ENCODE data around the gene ADSS1. TPM values are rescaled to one million over a fixed set of nuclear protein-coding genes. Genes with fewer than 3 reads are reported as not detected.

The ADSS1 gene
- total RNA-seq, 1 experiment from 2014 or later: 9.9 TPM

GRCh38 chr14:104794993-104795780 is 71.2 kb downstream of the ADSS1 start, which contains the start of gene AKT1:
AKT1 (minus strand) TSS chr14:104795748; CDS start chr14:104792643, 3,105 bp downstream.
- POLR2A ChIA-PET: no interaction called here
- peak within 1 kb of the TSS; percentile 95 for H3K4me2 ChIP-seq (ENCODE audit: low read length)
- peak within 1 kb of the TSS; percentile 68 for H3K9ac ChIP-seq (ENCODE audit: low read length)
- peaks cover 26 to 47% of the 10 kb centered on the region in 2 experiments for H3K4me1 ChIP-seq (ENCODE audit: control insufficient read depth in 1 of 2, insufficient read depth in 2 of 2, low read length in 2 of 2)
- H3K79me2 ChIP-seq (ENCODE audit: insufficient read depth, low read length): peaks cover 45% of the 10 kb centered on the region
- DNase-seq (ENCODE audit: low read depth, low spot score) (no peak), ATAC-seq (peak; percentile 40)
- TF ChIP-seq ZFX (IDR thresholded peaks at IDR 0.05) (peak; percentile 90), CBX3 (IDR thresholded peaks at IDR 0.05; ENCODE audit: low read depth) (no peak)
- no peak within 1 kb of the TSS for H2AFZ ChIP-seq (ENCODE audit: low read depth, low read length, poor library complexity, severe bottlenecking)
- intact Hi-C loops (cut with micrococcal nuclease): no loop called here
- peaks cover 5 to 8% of the 10 kb centered on the region in 2 experiments for H3K36me3 ChIP-seq (ENCODE audit: control insufficient read depth in 1 of 2, insufficient read depth in 2 of 2, low read length in 2 of 2)
- H3K9me2 ChIP-seq (ENCODE audit: insufficient read depth): no peaks in the 10 kb centered on the region
- BruUV-seq (replicated peaks): no TSS peak
- H3K9me3 ChIP-seq (ENCODE audit: control insufficient read depth in 1 of 2, insufficient read depth in 1 of 2, low read depth in 1 of 2, low read length in 2 of 2): no peaks in the 10 kb centered on the region
- no peaks in the 10 kb centered on the region for H3K27me3 ChIP-seq (ENCODE audit: insufficient read depth, low read length)
- CTCF ChIA-PET: no interaction called here
- H3K4me3 ChIP-seq (replicated peaks in 1 of 2; ENCODE audit: low read depth in 1 of 2, low read length in 2 of 2): peak within 1 kb of the TSS; percentile 65 to 88
- no peaks in the 10 kb centered on the region for H4K20me1 ChIP-seq (ENCODE audit: insufficient read depth)
- RAD21 ChIA-PET (ENCODE audit: low non-redundant PET in 1 of 2, low total read pairs in 2 of 2, uncharacterized antibody in 2 of 2, unreplicated experiment in 2 of 2): no interaction called here
- peak within 1 kb of the TSS; percentile 93 for H3K27ac ChIP-seq (ENCODE audit: low read depth, low read length)

- no peak for DNase-seq (ENCODE audit: low read depth, low spot score)
- H3K27ac ChIP-seq (ENCODE audit: low read depth, low read length): peak overlapping the region; percentile 74; the same call in 1 of the 2 replicates
- H3K4me2 ChIP-seq (ENCODE audit: low read length): peak overlapping the region; percentile 95
- peaks cover 40% of the 10 kb centered on the region for H3K79me2 ChIP-seq (ENCODE audit: insufficient read depth, low read length)
- H3K36me3 ChIP-seq (ENCODE audit: control insufficient read depth in 1 of 2, insufficient read depth in 2 of 2, low read length in 2 of 2): peaks cover 3 to 6% of the 10 kb centered on the region in 2 experiments; a peak in 3 of 4 replicates
- no peaks in the 10 kb centered on the region for H4K20me1 ChIP-seq (ENCODE audit: insufficient read depth)
- H3K9me3 ChIP-seq (ENCODE audit: control insufficient read depth in 1 of 2, insufficient read depth in 1 of 2, low read depth in 1 of 2, low read length in 2 of 2): no peaks in the 10 kb centered on the region
- H3K4me1 ChIP-seq (ENCODE audit: control insufficient read depth in 1 of 2, insufficient read depth in 2 of 2, low read length in 2 of 2): peaks cover 26 to 48% of the 10 kb centered on the region in 2 experiments
- H3K27me3 ChIP-seq (ENCODE audit: insufficient read depth, low read length): no peaks in the 10 kb centered on the region
- no peaks in the 10 kb centered on the region for H3K9me2 ChIP-seq (ENCODE audit: insufficient read depth)
- peak overlapping the region; percentile 61 for H3K9ac ChIP-seq (ENCODE audit: low read length)
- ATAC-seq: peak; percentile 66
- ChIA-PET RAD21 (ENCODE audit: low non-redundant PET in 1 of 2, low total read pairs in 2 of 2, uncharacterized antibody in 2 of 2, unreplicated experiment in 2 of 2) (interaction anchor here in 1 of 2 experiments (0.6 kb wide), 1 partner anchor 30 kb away, joined by 3 read pairs; no protein-coding TSS in a partner anchor), CTCF (no interaction called here), POLR2A (no interaction called here)
- H3K4me3 ChIP-seq (replicated peaks in 1 of 2; ENCODE audit: low read depth in 1 of 2, low read length in 2 of 2): peak overlapping the region; percentile 45 to 61
- intact Hi-C loops (cut with micrococcal nuclease): no loop called here
- no TSS peak for BruUV-seq (replicated peaks)
- H2AFZ ChIP-seq (ENCODE audit: low read depth, low read length, poor library complexity, severe bottlenecking): no peak overlapping the region
- TF ChIP-seq SP1 (IDR thresholded peaks at IDR 0.05; ENCODE audit: low read depth) (no peak), CTCF (IDR thresholded peaks at IDR 0.05 in 2 of 3, conservative IDR thresholded peaks at IDR 0.05 in 1 of 3; ENCODE audit: borderline replicate concordance in 1 of 3, insufficient read depth in 1 of 3, low read depth in 2 of 3, low read length in 2 of 3) (no peak), ZFX (IDR thresholded peaks at IDR 0.05) (no peak; the same call in 1 of the 2 replicates), REST (IDR thresholded peaks at IDR 0.05; ENCODE audit: low read depth) (no peak), SIN3A (IDR thresholded peaks at IDR 0.05; ENCODE audit: low read depth) (no peak), ZNF274 (IDR thresholded peaks at IDR 0.05; ENCODE audit: low read depth, low read length) (no peak), POLR2A (IDR thresholded peaks at IDR 0.05; ENCODE audit: borderline replicate concordance, extremely low read depth, insufficient read depth, insufficient read length) (peak; percentile 57), EZH2phosphoT487 (IDR thresholded peaks at IDR 0.05; ENCODE audit: borderline replicate concordance) (no peak), CBX3 (IDR thresholded peaks at IDR 0.05; ENCODE audit: low read depth) (no peak), POLR2AphosphoS5 (IDR thresholded peaks at IDR 0.05; ENCODE audit: low read depth, low read length) (peak; percentile 69), EZH2 (IDR thresholded peaks at IDR 0.05) (no peak), JUND (IDR thresholded peaks at IDR 0.05) (no peak)
These were observed 72.0 kb downstream of the ADSS1 start for GRCh38 chr14:104795781-104796686.
